IgD-negative memory B cell (primary cell): ENCODE measurements around the gene ADGRD1. TPM values are rescaled to one million over a fixed set of nuclear protein-coding genes. Genes with fewer than 3 reads are reported as not detected.

Experiments
- H3K27ac Mint-ChIP-seq, 3 donors: one replicate each; pipeline ENCODE4 v1.8.0; 2020 to 2022; ENCODE audit warnings: mild to moderate bottlenecking in 3 of 3, mixed read lengths in 3 of 3, moderate library complexity in 1 of 3
- H3K27me3 Mint-ChIP-seq: one replicate; pipeline ENCODE4 v1.8.0; 2021; ENCODE audit warnings: mixed read lengths
- H3K36me3 Mint-ChIP-seq: one replicate; pipeline ENCODE4 v1.8.0; 2020; ENCODE audit warnings: mild to moderate bottlenecking, mixed read lengths
- H3K4me1 Mint-ChIP-seq, 3 donors: one replicate each; pipeline ENCODE4 v1.8.0; 2020 to 2022; ENCODE audit warnings: mixed read lengths in 3 of 3, mild to moderate bottlenecking in 1 of 3
- H3K4me3 Mint-ChIP-seq, 4 donors: one replicate each; pipeline ENCODE4 v1.8.0; 2020 to 2022; ENCODE audit warnings: mild to moderate bottlenecking in 4 of 4, mixed read lengths in 4 of 4, moderate library complexity in 3 of 4
- H3K9me3 Mint-ChIP-seq, 3 donors: one replicate each; pipeline ENCODE4 v1.8.0; 2020 to 2021; ENCODE audit warnings: mixed read lengths in 3 of 3, mild to moderate bottlenecking in 1 of 3
- polyA plus RNA-seq: library from polyadenylated mRNA; unstranded; fragments of 300-500 nt; fragmentation: Illumina TruSeq; gene quantifications from one replicate; pipeline ENCODE4 v1.2.3, GENCODE V29; 2021

Gene ADGRD1
- polyA plus RNA-seq, 1 donor from 2014 or later: 0.50 TPM

- H3K27ac Mint-ChIP-seq: no peak overlapping the region
Measured at GRCh38 chr12:130951636-130952035, 2.1 kb upstream of the ADGRD1 start.

DNA sequence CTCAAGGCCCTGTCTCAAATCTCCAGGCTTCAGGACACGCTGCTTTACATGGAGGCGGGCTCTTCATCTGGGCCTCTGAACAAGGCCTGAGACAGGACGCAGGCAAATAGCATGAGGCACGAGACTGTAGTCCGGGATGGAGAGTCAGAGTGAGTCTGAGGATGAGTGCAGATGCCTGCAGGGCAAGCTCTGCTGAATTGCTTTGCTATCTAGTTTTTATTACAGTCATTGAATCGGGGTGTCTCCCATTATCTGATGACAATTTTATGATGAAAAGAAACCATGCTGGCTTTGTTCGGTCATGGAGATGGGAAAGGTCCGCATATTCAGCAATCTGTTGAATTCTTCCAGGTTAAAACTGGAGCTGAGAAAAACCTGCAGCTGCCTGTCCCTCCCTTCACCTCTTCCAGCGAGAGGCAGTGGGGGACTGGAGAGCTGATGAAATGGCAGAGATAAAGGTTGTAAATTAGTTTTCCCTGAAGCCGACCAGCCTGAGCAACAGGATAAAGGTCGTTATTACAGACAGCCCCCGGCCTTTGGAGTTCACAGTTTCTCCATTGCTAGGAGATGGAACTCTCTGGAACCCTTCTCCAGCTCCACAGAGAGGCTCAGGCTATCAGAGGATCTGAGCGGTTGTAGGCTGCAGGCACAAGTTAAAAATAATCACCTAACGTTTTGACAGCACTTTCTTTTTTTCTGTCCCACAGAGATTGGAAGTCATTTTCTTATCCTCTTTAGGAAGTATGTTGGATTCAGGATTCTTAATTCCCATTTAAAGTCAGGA is 1.3 kb upstream of the ADGRD1 start:
- H3K27me3 Mint-ChIP-seq: peaks cover 7% of the 10 kb centered on the region
- no peak overlapping the region for H3K4me3 Mint-ChIP-seq
- H3K36me3 Mint-ChIP-seq: no peaks in the 10 kb centered on the region
- no peaks in the 10 kb centered on the region for H3K9me3 Mint-ChIP-seq
- H3K4me1 Mint-ChIP-seq: peaks cover 0 to 6% (median 4%) of the 10 kb centered on the region in 3 donors
- H3K27ac Mint-ChIP-seq: no peak overlapping the region

More at GRCh38 chr12:130951636-130952035, 2.1 kb upstream of the ADGRD1 start:
- H3K36me3 Mint-ChIP-seq: no peaks in the 10 kb centered on the region
- H3K4me1 Mint-ChIP-seq: peaks cover 0 to 6% (median 4%) of the 10 kb centered on the region in 3 donors
- peaks cover 7% of the 10 kb centered on the region for H3K27me3 Mint-ChIP-seq
- H3K9me3 Mint-ChIP-seq: no peaks in the 10 kb centered on the region
- H3K4me3 Mint-ChIP-seq: no peak overlapping the region

DNA sequence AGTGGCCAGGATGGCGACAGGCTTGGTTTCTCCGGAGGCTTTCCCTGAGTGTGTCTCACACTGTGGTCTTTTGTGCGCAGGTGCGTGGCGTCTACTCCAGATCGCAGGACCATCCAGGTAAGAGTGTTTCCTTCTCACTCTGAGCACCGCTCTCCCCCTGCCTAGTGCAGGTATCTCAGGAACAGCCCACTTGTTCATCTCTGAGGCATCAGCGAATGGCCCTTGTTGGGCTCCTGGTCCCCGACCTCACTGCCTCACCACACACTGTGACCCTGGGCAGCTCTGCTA is 781 bp downstream of the ADGRD1 start:
- H3K27ac Mint-ChIP-seq: no peak overlapping the region
- no peaks in the 10 kb centered on the region for H3K9me3 Mint-ChIP-seq
- no peaks in the 10 kb centered on the region for H3K36me3 Mint-ChIP-seq
- peaks cover 0 to 6% (median 4%) of the 10 kb centered on the region in 3 donors for H3K4me1 Mint-ChIP-seq
- peaks cover 10% of the 10 kb centered on the region for H3K27me3 Mint-ChIP-seq
- no peak overlapping the region for H3K4me3 Mint-ChIP-seq

GRCh38 chr12:130955238-130955816 is 1.6 kb downstream of the ADGRD1 start:
- Mint-ChIP-seq H3K27ac (no peak overlapping the region), H3K9me3 (no peaks in the 10 kb centered on the region), H3K36me3 (no peaks in the 10 kb centered on the region), H3K4me1 (peaks cover 0 to 6% (median 4%) of the 10 kb centered on the region in 3 donors), H3K4me3 (no peak overlapping the region), H3K27me3 (peaks cover 10% of the 10 kb centered on the region)

DNA sequence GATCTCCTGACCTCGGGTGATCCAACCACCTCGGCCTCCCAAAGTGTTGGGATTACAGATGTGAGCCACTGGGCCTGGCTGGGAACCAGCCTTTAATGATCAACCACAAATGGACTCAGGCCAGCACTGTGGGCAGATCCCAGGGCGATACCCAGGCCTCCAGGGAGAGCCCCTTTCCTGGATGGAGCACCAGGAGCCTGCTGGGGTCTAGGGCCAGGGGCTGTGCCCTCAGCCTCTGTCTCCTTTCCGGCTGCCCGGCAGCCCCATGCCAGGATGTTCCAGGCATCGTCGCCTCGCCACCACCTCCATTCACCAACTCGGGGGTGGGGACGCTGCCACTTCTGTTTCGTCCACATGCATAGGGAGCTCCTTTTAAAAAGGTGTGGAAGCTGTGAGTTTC is 2.3 kb downstream of the ADGRD1 start:
- Mint-ChIP-seq H3K4me3 (no peak overlapping the region), H3K9me3 (no peaks in the 10 kb centered on the region), H3K36me3 (no peaks in the 10 kb centered on the region), H3K4me1 (peaks cover 0 to 6% (median 4%) of the 10 kb centered on the region in 3 donors), H3K27me3 (peaks cover 10% of the 10 kb centered on the region), H3K27ac (no peak overlapping the region)

- Mint-ChIP-seq H3K9me3 (no peaks in the 10 kb centered on the region), H3K4me1 (peaks cover 0 to 6% (median 4%) of the 10 kb centered on the region in 3 donors), H3K36me3 (no peaks in the 10 kb centered on the region), H3K27ac (no peak overlapping the region), H3K4me3 (no peak overlapping the region), H3K27me3 (peaks cover 13% of the 10 kb centered on the region)
Measured at GRCh38 chr12:130956456-130957303, 3.0 kb downstream of the ADGRD1 start.

- Mint-ChIP-seq H3K27ac (no peak overlapping the region), H3K27me3 (peaks cover 18% of the 10 kb centered on the region), H3K4me1 (peaks cover 0 to 6% (median 4%) of the 10 kb centered on the region in 3 donors), H3K4me3 (no peak overlapping the region), H3K36me3 (no peaks in the 10 kb centered on the region), H3K9me3 (no peaks in the 10 kb centered on the region)
Measured at GRCh38 chr12:130957304-130957621, 3.6 kb downstream of the ADGRD1 start.

GRCh38 chr12:130958557-130959140 is 4.9 kb downstream of the ADGRD1 start:
- no peaks in the 10 kb centered on the region for H3K9me3 Mint-ChIP-seq
- peaks cover 0 to 5% (median 2%) of the 10 kb centered on the region in 3 donors for H3K4me1 Mint-ChIP-seq
- H3K27me3 Mint-ChIP-seq: peaks cover 18% of the 10 kb centered on the region
- H3K36me3 Mint-ChIP-seq: no peaks in the 10 kb centered on the region
- H3K27ac Mint-ChIP-seq: no peak overlapping the region
- H3K4me3 Mint-ChIP-seq: peak overlapping the region in 1 of 4 donors; percentile 75

DNA sequence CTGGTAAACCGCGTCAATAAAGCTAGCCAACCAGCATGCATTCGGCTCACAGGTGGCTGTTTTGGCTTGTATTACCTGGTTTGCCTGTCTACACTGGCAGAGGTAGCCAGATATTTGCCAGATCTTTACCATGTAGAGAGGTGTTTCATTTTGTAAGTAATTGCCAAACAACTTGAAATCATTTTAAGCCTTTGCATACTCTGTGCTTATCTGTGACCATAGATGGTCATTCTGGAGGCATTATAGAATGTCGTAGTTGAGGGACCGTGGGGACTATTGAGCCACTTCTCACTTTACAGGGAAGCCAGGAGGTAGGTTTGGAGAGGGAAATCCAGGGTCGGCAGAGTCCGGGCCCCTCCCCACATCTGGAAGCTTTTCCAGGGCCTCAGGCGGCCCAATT is 5.9 kb downstream of the ADGRD1 start:
- H3K27ac Mint-ChIP-seq: no peak overlapping the region
- H3K4me1 Mint-ChIP-seq: peaks cover 0 to under 1% (median 0%) of the 10 kb centered on the region in 3 donors
- H3K36me3 Mint-ChIP-seq: no peaks in the 10 kb centered on the region
- peaks cover 0 to under 1% (median 0%) of the 10 kb centered on the region in 3 donors for H3K9me3 Mint-ChIP-seq
- H3K4me3 Mint-ChIP-seq: no peak overlapping the region
- H3K27me3 Mint-ChIP-seq: peaks cover 13% of the 10 kb centered on the region

- Mint-ChIP-seq H3K4me3 (no peak overlapping the region), H3K27ac (no peak overlapping the region), H3K36me3 (no peaks in the 10 kb centered on the region), H3K27me3 (peaks cover 11% of the 10 kb centered on the region), H3K9me3 (peaks cover 0 to 2% (median 0%) of the 10 kb centered on the region in 3 donors), H3K4me1 (no peaks in the 10 kb centered on the region)
Measured at GRCh38 chr12:130960058-130960457, 6.4 kb downstream of the ADGRD1 start.

- Mint-ChIP-seq H3K4me1 (no peaks in the 10 kb centered on the region), H3K4me3 (no peak overlapping the region), H3K27me3 (peaks cover 11% of the 10 kb centered on the region), H3K9me3 (peaks cover 0 to 2% (median 0%) of the 10 kb centered on the region in 3 donors), H3K27ac (peak overlapping the region in 1 of 3 donors; percentile 95), H3K36me3 (no peaks in the 10 kb centered on the region)
Measured at GRCh38 chr12:130960787-130961186, 7.1 kb downstream of the ADGRD1 start.

DNA sequence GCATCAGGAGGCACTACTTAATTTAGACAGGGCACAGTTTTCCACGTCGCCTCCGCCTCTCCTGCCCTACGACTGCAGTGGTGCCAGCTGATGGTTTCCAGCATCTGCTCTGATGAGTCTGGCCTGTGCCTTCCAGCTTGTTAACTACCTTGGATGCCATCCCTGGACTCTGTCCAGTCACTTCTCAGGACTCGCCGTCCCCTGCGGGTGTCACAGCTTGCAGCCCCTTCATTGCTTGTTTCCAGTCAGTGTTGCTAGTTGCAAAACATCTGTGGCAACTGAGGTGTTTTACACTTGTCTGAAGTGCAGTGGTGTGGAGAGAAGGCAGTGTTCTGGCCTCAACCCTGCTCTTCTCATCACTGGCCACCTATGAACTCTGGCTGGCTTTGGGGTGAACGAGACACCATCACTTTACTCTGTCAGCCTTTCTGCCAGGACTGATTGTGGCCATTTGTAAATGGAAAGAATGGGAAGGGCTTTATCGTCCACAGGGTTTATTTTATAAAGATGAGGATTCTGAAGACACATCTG is 8.3 kb downstream of the ADGRD1 start:
- H3K27me3 Mint-ChIP-seq: peaks cover 11% of the 10 kb centered on the region
- H3K9me3 Mint-ChIP-seq: peaks cover 0 to 2% (median 0%) of the 10 kb centered on the region in 3 donors
- H3K4me3 Mint-ChIP-seq: peak overlapping the region in 1 of 4 donors; percentile 59
- H3K36me3 Mint-ChIP-seq: no peaks in the 10 kb centered on the region
- no peaks in the 10 kb centered on the region for H3K4me1 Mint-ChIP-seq
- no peak overlapping the region for H3K27ac Mint-ChIP-seq

DNA sequence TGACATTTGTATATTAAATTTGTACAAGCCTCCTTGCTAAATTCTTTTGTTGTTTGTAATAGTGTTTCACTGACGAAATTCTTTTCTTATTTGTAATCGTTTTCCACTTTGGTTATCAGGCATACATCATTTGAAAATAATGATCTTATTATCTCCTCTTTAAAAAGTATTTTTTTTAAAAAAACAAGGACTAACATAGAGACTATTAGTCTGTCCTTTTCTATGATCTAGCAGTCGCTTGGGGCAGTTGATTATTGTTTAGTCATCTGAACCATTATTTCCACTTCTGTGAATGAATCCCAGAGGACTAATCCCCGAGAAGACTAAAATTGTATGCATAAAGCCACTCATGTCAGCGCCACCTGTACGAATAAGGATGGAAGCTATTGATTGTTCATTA is 11.5 kb downstream of the ADGRD1 start:
- Mint-ChIP-seq H3K4me3 (no peak overlapping the region), H3K4me1 (peaks cover 3 to 8% (median 7%) of the 10 kb centered on the region in 3 donors), H3K27ac (peak overlapping the region in 1 of 3 donors; percentile 67)

GRCh38 chr12:130965668-130966067 is 12.0 kb downstream of the ADGRD1 start:
- H3K4me3 Mint-ChIP-seq: no peak overlapping the region
- peaks cover 22% of the 10 kb centered on the region for H3K27me3 Mint-ChIP-seq
- H3K9me3 Mint-ChIP-seq: peaks cover 0 to 5% (median 0%) of the 10 kb centered on the region in 3 donors
- H3K27ac Mint-ChIP-seq: peak overlapping the region in 1 of 3 donors; percentile 67
- peaks cover 5 to 12% (median 10%) of the 10 kb centered on the region in 3 donors for H3K4me1 Mint-ChIP-seq
- no peaks in the 10 kb centered on the region for H3K36me3 Mint-ChIP-seq

More for the DNA sequence above, 11.5 kb downstream of the ADGRD1 start:
- Mint-ChIP-seq H3K9me3 (peaks cover 0 to 5% (median 0%) of the 10 kb centered on the region in 3 donors), H3K36me3 (no peaks in the 10 kb centered on the region), H3K27me3 (peaks cover 18% of the 10 kb centered on the region)
